HG03103 (cell line): ENCODE measurements around the gene HUS1.
A peak's percentile ranks its signal among the peaks of the same experiment; 100 is the strongest.
"Not testable (repeated sequence)": the region's sequence is repeated elsewhere in the genome, so short reads cannot be mapped to it uniquely, and the experiment has no call there.

Experiments
- ATAC-seq: cut with Tn5 transposase; IDR thresholded peaks from one replicate; pipeline ENCODE4 v1.9.1; 2021; ENCODE audit warnings: low read depth; ENCODE audit not compliant: unreplicated experiment

The HUS1 gene

GRCh38 chr7:47980648-47981047 is 1.2 kb upstream of the HUS1 start:
- ATAC-seq, result not testable (repeated sequence)

GRCh38 chr7:47979832-47980181 is 392 bp upstream of the HUS1 start:
- ATAC-seq, result no peak

- no peak for ATAC-seq
Measured at GRCh38 chr7:47978790-47979144, 648 bp downstream of the HUS1 start.

- ATAC-seq, result no peak
Measured at GRCh38 chr7:47973739-47974138, 5.7 kb downstream of the HUS1 start.

GRCh38 chr7:47970761-47971160 is 8.7 kb downstream of the HUS1 start:
- no peak for ATAC-seq

- peak; percentile 92 for ATAC-seq
Measured at GRCh38 chr7:47968847-47969774, 10.3 kb downstream of the HUS1 start.

GRCh38 chr7:47967708-47968107 is 11.7 kb downstream of the HUS1 start:
- no peak for ATAC-seq

GRCh38 chr7:47967123-47967522 is 12.3 kb downstream of the HUS1 start:
- ATAC-seq, result no peak

GRCh38 chr7:47965456-47965855 is 14.0 kb downstream of the HUS1 start:
- ATAC-seq, result no peak

- ATAC-seq, result no peak
Measured at GRCh38 chr7:47962262-47962661, 17.2 kb downstream of the HUS1 start.

GRCh38 chr7:47957156-47957555 is 22.3 kb downstream of the HUS1 start:
- no peak for ATAC-seq

- no peak for ATAC-seq
Measured at GRCh38 chr7:47956220-47956619, 23.2 kb downstream of the HUS1 start.

GRCh38 chr7:47954231-47954911 is 25.0 kb downstream of the HUS1 start:
- ATAC-seq, result peak; percentile 27

- ATAC-seq, result peak; percentile 41
Measured at GRCh38 chr7:47953822-47954221, 25.6 kb downstream of the HUS1 start.

- ATAC-seq, result no peak
Measured at GRCh38 chr7:47952224-47952623, 27.2 kb downstream of the HUS1 start.

- no peak for ATAC-seq
Measured at GRCh38 chr7:47951374-47951773, 28.0 kb downstream of the HUS1 start.

GRCh38 chr7:47950714-47951113 is 28.7 kb downstream of the HUS1 start:
- ATAC-seq, result no peak

GRCh38 chr7:47949703-47950102 is 29.7 kb downstream of the HUS1 start:
- ATAC-seq, result no peak

- ATAC-seq, result no peak
Measured at GRCh38 chr7:47948141-47948790, 31.1 kb downstream of the HUS1 start, which contains the start of gene PKD1L1. PKD1L1 (minus strand) TSS chr7:47948466; CDS start chr7:47948440, 26 bp downstream.

GRCh38 chr7:47947355-47947749 is 32.1 kb downstream of the HUS1 start:
- ATAC-seq, result no peak

GRCh38 chr7:47946581-47947354 is 32.6 kb downstream of the HUS1 start:
- no peak for ATAC-seq
